ENCODE results near the gene SH3PXD2A.

- TF ChIP-seq POLR2A (IDR thresholded peaks at IDR 0.05; ENCODE audit: low read length) = no peak
- TF ChIP-seq GATA1 (IDR thresholded peaks at IDR 0.05; ENCODE audit: low read depth, low read length) = no peak
Measured at GRCh38 chr10:103645141-103646054, 210.0 kb downstream of the SH3PXD2A start.
